Posterior vena cava (tissue), 2 donors: ENCODE results near the gene DSCAML1. TPM values are rescaled to one million over a fixed set of nuclear protein-coding genes. Genes with fewer than 3 reads are reported as not detected.

ENCODE experiments used
- DNase-seq: peaks from one replicate; pipeline ENCODE4 v3.0.0-alpha.2; 2020; ENCODE audit warnings: low spot score
- intact Hi-C, 2 donors: fragments of 100-400 bp; cut with DNase I; formaldehyde crosslinking; loops; one replicate each; pipeline versions ENCODE4 v1.14.1 to v1.14.2; 2022 to 2023
- total RNA-seq, 2 donors: library from RNA; stranded (reverse); fragmentation: NEBNext Ultra II Directional; extraction: Animal tissue kit (Norgen Biotek cat#: 25700); gene quantifications; one replicate each; pipeline ENCODE4 v1.2.1, GENCODE V29; 2021
- donor health status: DM: yes; HTN: yes; CAD: no.
- donor health status: DM: yes; HTN: yes; CAD: no.

The DSCAML1 gene
- total RNA-seq, 2 donors from 2014 or later: 1.2 to 1.5 TPM

DNA sequence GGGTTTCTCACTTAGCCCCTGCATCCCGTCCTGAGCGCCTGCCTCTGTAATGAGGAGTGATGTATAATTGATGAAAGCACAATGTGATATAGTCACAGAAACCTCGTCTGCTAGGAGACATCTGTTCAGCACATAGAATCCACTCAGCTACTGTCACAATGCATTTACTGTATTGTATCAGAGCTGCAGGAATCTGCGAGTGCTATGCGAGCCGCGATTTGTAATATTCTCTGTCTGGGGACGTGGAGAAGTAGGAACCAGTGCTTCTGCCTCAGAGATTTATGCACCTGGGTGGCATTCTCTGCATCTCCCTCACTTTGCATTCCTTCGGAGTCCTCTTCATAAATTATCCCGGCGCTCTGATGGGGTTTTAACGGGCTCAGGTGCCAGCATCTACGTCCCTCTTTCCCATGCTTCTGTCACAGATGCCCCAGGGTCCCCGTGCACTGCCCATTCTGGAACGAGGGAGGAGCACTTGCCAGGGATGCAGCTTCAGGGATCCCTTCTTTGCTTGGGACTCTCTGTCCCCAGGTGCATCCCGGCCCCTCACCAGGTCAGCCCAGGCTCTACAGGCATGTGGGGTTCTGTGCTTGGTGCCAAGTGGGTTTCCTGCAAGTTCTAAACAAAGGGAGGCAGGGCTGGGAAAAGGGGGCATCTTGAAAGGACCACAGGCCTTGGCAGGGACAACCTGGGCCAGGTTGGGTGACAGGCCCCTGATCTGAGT is 205.5 kb downstream of the DSCAML1 start:
- peak; percentile 61 for DNase-seq
- intact Hi-C loops: no loop called here

DNA sequence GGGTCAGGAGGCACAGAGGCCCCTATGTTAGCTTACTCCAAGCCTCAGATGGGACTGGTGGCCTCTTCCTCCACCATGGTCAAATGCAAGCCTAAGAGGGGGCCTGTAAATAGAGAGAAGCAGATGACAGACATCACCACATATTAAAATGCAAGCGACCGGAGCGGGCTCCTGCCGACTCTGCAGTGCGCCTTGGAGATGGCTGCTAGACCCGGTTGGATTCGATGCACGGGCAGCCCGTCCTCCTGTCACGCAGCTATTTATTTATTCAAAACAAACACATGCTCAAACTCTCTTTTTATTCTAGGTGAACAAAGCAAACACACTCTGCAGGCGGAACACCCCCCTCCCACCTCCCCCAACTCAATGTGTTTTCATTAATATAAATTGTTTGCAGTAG is 208.0 kb downstream of the DSCAML1 start:
- DNase-seq: no peak
- intact Hi-C loops: no loop called here

DNA sequence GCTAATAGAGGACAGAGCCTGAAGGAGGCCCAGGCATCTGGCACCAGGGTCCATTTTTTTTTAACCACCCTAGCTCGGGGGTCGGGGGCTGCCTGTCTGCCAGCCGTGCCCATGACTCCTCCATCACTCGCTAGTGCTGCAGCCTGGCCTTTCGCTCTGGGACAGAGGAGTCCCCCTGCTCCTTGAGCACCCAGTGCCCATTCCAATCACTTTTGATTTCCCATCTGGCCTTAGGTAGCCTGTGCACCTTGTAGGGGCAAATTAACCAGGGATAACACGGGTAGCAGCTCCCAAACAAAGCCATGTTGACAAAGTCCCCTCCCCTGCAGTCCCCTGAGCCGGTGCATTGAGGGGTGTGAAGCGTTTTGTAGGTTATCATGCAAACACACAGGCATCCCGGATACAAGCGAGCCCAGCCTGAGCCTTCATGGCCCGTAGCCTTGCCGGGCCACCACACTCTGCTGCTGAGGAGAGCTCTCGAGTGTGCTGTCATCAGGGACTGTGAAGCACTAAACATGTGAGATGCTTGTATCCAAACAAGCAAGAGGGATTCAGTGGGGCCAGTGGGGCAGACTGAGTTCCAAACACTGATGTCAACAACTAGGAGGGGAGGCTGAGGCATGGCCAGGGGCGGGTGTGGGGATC is 208.7 kb downstream of the DSCAML1 start:
- peak; percentile 45 for DNase-seq

DNA sequence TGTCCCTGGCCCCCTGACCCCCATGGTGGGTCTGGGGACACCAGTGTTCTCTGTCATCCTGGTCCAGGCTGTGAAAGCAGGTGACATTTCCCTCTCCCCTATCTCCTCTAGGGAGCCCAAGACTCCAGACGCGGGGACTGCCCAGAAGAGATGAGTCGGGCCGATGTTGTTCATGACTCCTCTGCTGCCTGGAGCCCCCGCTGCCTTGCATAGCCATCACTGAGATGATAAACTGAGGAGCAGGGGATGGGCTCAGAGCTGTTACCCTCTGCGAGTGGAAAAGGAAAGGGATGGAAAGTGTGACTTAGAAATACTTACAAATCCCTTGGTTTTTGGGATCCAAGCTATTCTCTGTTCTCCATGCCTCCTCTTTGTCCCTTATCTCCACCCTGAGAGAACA is 209.6 kb downstream of the DSCAML1 start:
- no peak for DNase-seq
- intact Hi-C loops: no loop called here

More for the DNA sequence above, 208.7 kb downstream of the DSCAML1 start:
- intact Hi-C loops: no loop called here

DNA sequence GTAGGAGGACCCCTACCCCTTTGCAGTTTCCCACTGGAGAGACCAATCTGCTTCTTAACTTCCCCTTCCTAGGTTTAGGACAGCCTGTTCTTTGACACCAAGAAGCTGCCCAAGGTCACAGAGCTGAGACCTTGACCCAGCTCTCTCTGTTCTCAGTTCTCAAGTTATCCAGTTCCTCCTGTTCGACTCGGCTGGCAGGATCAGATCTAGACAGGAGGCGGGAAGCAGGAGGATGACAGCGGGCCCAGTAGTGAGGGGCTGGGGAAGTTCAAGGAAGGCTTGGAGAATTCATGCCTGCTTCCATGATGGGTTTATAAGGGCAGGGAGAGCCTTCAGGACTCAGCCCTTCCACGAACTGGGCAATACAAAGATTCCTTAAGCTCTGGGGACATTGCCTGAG is 210.6 kb downstream of the DSCAML1 start:
- DNase-seq: no peak
- intact Hi-C loops: no loop called here

DNA sequence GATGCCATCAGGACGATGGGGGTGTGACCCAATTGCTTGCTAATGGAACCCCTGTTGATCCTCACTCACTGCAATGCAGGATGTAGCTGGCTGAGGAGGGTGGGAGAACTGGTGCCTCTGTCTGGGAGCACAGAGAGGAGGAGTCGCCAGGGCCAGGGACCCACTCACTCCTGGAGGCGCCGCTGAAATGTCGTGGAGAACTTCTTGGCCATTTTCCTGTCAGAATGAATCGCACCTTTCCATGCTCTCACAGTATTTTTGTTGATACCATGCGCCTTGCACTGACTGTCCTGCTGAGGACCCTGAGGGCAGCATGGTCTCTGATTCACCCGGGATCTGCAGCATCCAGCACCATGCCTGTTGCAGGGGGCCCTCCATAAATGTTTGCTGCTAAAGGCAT is 211.4 kb downstream of the DSCAML1 start:
- intact Hi-C loops: loop anchor here in 1 of 2 donors (1.0 kb wide), 1 partner anchor 21 kb away; no protein-coding TSS in a partner anchor
- no peak for DNase-seq

DNA sequence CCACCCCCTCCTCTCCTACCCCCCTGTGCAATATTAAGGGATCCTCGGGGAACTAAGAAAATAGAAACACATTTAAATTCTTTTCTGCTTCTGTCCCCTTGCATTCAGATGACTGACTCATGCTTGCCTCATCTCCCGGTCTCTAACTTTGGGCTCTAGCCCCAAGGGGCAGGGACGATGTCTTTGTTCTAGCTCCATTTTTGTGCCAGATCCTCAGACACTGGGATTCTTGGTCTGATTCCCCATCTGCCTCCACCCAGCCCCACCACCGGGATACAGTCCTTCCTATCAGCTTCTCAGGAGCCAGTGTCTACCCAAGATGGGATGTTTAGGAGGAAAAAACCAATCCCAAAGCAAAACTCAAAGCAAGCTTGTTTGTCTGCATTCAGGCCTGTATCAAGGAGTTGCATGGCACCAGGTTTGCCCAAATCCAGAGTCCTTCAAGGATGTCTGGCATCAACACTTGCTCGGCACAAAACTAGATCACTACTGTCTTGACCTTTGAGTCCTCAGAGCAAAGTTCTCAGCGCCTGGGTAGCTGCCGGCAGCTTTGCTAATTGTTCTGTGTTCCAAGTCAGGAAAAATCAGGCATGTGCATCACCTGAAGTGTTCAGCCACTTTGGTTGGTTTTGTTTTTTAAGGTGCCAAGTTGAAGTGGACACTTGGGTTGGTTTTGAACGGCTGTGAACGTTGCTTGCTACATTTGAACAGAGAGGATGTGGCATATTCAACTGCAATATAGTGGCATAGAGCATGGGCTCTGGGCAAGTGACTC is 212.8 kb downstream of the DSCAML1 start:
- DNase-seq: peak; percentile 31

DNA sequence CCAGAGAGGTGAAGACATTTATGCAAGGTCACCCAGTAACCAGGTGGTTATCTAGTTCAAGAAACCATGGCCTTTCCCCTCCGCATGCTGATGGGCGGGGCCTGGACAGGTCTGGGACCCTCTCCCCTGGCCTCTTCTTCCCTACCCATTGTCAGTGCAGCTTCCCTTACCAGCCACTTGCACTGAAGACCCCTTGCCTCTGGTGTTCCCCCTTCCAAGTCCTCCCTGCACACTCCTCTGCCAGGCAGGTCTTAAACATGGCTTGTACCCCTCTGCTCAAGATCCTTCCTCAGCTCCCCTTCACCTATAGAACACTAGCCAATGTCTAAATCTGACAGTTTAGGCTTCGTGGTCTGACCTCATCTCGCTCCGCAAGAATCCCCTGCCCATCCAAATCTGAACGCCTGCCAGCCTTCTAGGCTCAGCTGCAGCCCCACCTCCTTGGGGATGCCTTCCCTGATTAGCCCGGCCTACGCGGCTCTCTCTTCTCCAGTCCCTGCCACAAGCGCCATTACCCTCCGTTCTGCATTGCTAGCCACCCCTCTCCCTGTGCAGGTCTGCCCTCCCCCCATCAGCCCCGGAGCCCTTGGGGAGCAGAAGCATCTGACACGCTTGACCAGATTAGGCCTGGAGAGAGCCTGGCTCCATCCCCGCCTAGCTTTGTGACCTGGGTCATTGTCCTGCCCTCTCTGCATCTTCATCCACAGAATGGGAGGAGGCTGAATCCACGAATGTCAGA is 213.8 kb downstream of the DSCAML1 start:
- DNase-seq: peak; percentile 76
- intact Hi-C loops: no loop called here

More for the DNA sequence above, 212.8 kb downstream of the DSCAML1 start:
- intact Hi-C loops: no loop called here

DNA sequence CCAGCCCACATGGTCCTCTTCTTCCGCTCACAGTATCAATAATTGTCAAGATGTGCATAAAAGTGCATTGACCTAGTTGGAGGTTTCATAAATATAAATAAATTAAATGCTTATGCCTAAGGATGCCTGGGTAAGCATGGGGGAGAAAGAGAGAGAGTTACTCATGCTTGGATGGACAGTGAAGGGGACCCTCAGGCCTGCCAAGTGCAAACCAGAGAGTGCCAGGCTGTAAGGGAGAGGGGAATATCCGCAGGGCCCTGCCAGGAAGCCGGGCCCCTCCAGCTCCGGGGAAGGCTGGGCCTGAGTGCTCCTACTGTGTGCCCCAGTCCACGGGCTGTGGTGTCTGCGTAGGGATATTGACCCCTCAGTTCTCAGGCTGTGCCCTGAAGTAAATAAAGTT is 214.6 kb downstream of the DSCAML1 start:
- DNase-seq: peak; percentile 43

DNA sequence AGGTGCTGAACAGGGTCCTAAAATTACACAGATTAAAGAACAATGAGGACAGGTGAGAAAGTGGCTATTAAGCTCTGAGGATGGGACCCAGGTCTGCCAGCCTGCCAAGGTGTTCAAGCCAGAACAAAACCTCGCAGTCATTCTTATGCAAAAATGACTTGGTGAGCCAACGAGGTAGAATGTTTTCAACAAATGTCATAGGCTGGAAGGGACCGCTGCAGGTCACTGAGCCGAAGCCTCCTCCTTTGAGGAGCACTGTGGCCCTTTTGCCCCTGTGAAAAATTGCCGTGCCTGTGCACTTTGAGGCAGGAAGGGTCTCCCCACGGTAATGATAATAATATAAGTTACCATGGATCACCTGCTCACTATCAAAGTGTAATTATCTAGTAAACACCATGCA is 216.2 kb downstream of the DSCAML1 start:
- no peak for DNase-seq

More for the DNA sequence above, 214.6 kb downstream of the DSCAML1 start:
- intact Hi-C loops: no loop called here

DNA sequence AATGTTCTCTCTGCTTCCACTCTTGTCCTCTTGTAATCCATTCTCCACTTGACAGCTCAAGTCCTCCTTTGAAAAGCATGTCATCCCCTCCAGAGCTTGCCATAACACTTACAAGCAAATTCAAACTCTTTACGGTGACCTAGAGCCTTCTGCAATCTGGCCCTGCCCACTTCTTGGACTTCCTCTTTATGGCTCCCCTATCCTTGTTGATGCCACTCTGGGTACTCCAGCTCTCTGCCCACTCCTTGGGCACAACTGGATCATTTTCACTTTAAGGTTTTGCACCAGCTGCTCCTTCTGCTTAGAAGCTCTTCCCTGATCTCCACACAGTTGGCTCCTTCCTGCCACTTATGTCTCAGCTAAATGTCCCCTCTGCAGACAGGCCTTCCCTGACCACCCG is 217.9 kb downstream of the DSCAML1 start:
- intact Hi-C loops: no loop called here
- DNase-seq: no peak

More for the DNA sequence above, 216.2 kb downstream of the DSCAML1 start:
- intact Hi-C loops: no loop called here

DNA sequence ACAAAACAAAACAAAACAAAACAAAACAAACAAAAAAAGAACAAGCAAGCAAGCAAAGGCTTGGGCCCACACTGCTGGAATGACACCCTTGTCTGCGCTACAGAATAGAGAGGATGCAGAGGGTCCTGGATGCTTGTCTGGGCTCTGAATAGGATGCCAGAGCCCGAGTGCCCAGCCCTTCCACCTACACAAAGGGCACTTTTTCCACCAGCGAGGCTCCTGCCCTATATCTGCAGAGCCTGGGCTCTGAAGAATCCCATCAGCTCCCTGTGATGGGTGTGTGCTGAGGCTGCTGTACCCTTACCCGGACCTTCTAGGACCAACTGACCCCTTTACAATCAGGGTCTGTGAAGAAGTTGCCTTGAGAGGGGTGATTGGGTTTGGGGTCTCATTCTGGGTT is 221.2 kb downstream of the DSCAML1 start:
- intact Hi-C loops: no loop called here
- peak; percentile 35 for DNase-seq

DNA sequence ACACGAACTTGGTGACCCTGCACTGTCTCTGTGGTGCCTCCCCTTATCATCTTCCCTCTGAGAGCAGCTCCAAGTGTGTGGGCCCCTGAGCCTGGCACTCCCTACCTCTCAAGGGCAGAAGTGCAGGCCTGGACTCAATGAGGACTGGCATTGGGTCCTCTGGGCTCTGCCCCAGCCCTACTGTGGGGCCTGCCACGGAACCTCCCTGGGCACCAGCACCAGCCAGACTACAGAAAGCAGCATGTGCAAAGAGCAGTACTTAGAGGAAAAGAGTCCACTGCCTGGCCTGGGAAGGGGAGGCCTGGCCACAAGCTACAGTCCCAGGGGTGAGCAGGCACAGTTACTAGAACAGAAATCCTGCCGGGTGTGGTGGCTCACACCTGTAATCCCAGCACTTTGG is 222.5 kb downstream of the DSCAML1 start:
- peak; percentile 55 for DNase-seq
- intact Hi-C loops: no loop called here

DNA sequence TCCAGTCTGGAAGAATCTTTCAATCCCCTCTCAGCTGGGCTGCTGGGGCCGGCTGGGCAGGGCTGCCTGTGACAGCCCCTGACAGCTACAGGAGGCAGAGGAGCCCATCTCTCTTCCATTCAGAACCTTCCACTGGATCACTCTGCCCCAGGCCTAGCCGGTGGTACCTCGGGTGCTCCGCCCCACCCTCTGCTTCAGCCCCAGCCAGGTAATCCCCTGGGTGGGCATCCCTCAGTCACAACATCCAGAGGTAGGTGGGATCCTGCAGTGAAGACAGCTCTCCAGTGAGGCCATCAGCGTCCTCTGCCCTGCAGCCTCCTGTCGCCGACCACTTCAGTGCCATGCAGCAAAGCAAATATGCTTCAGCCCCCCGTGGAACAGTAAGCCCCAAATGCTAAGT is 223.7 kb downstream of the DSCAML1 start:
- intact Hi-C loops: no loop called here
- peak; percentile 66 for DNase-seq

DNA sequence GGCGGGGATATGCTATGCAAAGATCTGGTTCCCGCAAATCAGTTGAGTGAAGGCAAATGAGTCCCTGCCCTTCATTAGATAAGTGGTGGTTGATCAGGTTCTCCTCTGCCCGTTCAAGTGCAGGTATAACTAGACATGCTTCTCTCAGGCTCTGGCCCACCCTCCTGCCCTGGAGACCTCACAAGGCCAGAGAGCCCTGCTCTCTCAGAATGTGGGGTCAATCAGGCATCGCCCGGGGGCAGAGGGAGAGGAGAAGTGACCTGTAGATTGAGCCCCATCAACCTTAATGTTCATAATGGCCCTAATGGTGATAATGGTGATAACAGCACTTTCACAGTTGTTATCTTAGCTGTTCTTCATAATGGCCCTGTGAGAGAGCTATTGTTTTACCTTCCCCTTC is 224.3 kb downstream of the DSCAML1 start:
- intact Hi-C loops: no loop called here
- peak; percentile 31 for DNase-seq

DNA sequence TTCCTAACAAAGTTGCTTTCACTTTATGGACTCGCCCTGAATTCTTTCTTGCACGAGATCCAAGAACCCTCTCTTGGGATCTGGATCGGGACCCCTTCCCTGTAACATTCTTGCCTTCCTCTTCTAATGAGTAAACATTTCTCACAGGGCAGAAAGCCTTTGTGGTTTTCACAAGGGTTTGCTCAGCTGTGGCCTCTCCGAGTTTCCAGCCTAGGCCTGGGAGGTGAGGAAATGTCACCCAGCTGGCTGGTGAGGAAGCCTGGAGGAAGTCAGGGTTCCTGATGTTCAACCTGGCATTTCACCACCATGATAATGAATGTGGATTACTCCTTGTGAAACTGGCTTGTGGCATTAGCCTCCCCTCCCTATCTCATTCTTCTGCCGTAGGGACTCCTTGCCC is 224.9 kb downstream of the DSCAML1 start:
- peak; percentile 25 for DNase-seq
- intact Hi-C loops: no loop called here

DNA sequence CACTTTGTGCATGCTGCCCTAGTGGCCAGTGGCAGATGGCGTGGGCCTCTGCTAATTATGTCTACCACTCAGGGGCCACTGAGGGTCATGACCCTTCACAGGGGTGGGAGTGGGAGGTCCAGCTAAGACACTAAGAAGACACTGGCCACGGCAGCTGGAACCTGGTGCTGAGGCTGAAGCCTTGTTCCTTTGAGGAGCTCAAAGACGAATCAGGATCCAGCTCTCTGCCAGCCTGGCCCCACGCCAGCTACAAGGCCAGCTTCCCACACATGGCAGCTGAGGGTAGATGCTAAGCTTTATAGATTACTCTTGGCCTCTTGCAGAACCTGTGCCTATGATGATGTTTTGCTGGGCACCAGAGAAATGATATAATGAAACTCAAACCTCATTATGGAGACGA is 226.3 kb downstream of the DSCAML1 start:
- DNase-seq: peak; percentile 60
- intact Hi-C loops: no loop called here

DNA sequence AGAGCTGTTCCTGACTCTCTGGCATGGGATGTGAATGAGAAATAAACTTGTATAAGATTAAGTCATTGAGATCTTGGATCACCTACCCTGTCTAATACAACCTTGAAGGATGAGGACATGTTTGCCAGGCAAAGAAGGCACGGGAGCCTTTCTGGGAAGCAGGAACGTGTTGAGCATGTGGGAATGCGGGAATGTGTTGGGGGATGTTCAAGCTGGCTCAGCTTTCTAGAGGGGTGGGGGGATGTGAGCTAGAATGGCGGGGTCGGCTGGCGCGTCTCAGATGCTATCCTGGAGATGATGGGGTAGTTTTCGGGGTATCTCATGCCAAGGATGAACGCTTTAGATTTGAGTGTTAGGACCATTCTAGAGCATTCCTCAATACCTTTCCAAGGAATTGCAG is 227.1 kb downstream of the DSCAML1 start:
- DNase-seq: peak; percentile 51
- intact Hi-C loops: no loop called here

DNA sequence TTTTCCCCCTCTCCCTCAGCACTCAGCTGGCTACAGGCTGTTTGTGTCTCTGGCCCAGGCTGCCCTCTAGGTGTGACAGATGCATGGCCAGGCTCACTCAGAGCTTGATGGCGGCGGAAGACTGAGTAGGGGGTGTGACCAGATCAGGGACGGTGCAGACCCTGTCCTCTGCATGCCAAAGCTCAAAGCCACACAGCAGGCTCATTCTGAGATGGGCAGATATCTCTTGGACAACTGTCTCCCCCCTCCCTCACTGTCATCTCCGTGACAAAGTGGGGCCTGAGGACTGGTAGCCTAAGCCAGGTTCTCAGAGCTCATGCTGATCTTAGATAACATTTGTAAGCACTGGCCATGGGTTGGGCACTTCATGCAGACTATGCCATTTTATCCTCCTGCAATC is 231.3 kb downstream of the DSCAML1 start:
- intact Hi-C loops: no loop called here
- DNase-seq: peak; percentile 45

DNA sequence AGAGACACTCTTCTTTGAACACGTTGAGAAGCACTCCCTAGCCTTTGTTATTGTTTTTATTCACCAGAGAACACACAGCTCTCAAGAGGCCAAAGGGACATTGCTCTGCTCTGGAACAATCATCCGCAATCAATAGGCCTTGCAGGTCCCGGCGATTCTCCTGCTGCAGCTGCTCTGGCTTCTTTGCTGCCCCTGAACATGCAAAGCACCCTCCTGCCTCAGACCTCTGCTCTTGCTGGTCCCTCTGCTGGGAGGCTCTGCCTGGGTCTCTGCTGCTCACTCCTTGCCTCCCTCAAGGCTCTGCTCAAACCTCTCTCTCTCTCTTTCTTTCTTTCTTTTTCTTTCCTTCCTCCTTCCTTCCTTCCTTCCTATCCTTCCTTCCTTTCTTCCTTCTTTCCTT is 232.7 kb downstream of the DSCAML1 start:
- DNase-seq: peak; percentile 12
- intact Hi-C loops: no loop called here
